Measurements from ENCODE around the gene FGR. TPM values are rescaled to one million over a fixed set of nuclear protein-coding genes. Genes with fewer than 3 reads are reported as not detected.
"Not testable (repeated sequence)": the region's sequence is repeated elsewhere in the genome, so short reads cannot be mapped to it uniquely, and the experiment has no call there.

FGR gene
- total and polyA plus RNA-seq, 2 experiments from 2014 or later, result not detected

DNA sequence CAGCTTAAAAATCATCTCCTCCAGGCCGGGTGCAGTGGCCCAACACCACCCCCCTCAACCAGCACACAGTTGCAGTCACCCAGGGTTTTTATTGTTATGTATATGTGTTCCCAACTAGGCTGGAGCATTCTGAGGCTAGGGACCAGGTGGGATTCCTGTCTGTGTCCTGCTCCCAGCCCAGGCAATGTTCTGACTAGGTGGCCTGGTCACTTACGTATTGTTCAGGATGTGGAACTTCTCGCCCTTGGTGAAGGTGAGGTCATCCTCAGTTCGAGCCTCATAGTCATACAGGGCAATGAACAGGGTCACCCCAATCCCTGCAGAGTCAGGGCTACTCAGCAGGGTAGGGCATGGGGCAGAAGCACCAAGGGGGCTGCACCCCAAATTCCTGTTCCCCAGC is 12.2 kb downstream of the FGR start:
- Histone ChIP-seq H3K4me3 (no peak overlapping the region), H3K36me3 (ENCODE audit: low read depth) (no peaks in the 10 kb centered on the region), H3K9me3 (ENCODE audit: low read depth) (no peaks in the 10 kb centered on the region), H3K27me3 (replicated peaks; ENCODE audit: insufficient read depth) (no peaks in the 10 kb centered on the region), H3K4me1 (ENCODE audit: insufficient read depth) (no peaks in the 10 kb centered on the region), H3K79me2 (ENCODE audit: insufficient read depth) (no peaks in the 10 kb centered on the region), H3K9me2 (ENCODE audit: insufficient read depth) (no peaks in the 10 kb centered on the region), H3F3A (ENCODE audit: insufficient read depth) (no peaks in the 10 kb centered on the region), H3K27ac (no peak overlapping the region), H2AFZ (no peak overlapping the region), H3K9ac (no peak overlapping the region), H4K20me1 (ENCODE audit: insufficient read depth) (no peaks in the 10 kb centered on the region), H3K4me2 (ENCODE audit: unreplicated experiment) (no peak overlapping the region)
- TF ChIP-seq EZH2 (IDR thresholded peaks at IDR 0.05; ENCODE audit: insufficient read depth, poor library complexity, severe bottlenecking), result no peak
- TF ChIP-seq EZH2phosphoT487 (IDR thresholded peaks at IDR 0.05; ENCODE audit: insufficient read depth, low read depth), result no peak
- WGBS, 2 experiments (ENCODE audit: low coverage in 1 of 2, low lambda C conversion rate in 2 of 2, missing lambda C conversion rate in 2 of 2), result 81 to 85% methylated on average over 4 of the region's 4 CpGs
- no peak for DNase-seq
- in situ Hi-C loops (cut with MboI), result loop anchor here (25.0 kb wide), 2 partner anchors 211 to 511 kb away; no protein-coding TSS in a partner anchor

DNA sequence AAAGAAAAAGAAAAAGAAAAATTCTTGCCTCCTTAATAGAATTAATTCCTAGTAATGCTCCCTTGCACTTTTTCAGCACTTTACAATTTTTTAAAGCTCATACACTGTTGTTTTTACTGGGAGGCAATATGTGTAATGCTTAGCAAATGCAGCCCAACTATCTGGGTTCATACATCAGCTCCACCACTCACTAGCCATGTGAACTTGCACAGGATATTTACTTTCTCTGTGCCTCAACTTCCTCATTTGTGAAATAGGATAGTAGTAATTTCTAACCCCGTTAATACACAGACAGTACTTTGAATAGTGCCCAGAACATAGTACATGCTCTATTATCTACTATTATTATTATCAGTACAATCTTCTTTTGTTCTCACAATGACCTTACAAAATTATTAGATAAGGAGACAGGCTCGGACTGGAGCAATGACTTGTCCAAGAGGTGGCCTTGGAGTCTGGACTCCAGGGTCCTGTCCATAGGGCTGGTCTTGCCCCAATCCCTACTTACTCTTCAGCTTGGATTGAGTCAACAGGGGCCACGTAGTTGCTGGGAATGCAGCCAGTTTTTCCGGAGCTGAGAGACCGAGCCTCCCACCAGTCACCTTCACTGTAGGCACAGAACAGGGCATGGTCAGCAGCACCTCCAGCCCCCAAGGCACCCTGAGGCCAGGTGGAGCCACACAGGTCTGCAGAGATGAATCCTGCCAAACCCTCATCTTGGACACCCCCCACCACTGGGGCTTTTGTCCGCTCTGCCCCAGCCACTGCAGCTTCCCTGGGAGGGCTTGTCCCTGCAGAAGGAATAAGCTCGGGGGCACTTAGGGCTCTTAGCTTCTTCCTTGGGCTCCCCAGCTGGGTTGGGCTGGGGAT is 13.7 kb downstream of the FGR start:
- Histone ChIP-seq H3K4me1 (ENCODE audit: insufficient read depth) (no peaks in the 10 kb centered on the region), H3K9me3 (ENCODE audit: low read depth) (no peaks in the 10 kb centered on the region), H3K27me3 (replicated peaks; ENCODE audit: insufficient read depth) (no peaks in the 10 kb centered on the region), H3K36me3 (ENCODE audit: low read depth) (no peaks in the 10 kb centered on the region), H3K27ac (no peak overlapping the region), H2AFZ (no peak overlapping the region), H3K4me3 (no peak overlapping the region), H3K9ac (no peak overlapping the region), H3F3A (ENCODE audit: insufficient read depth) (no peaks in the 10 kb centered on the region), H4K20me1 (ENCODE audit: insufficient read depth) (no peaks in the 10 kb centered on the region), H3K4me2 (ENCODE audit: unreplicated experiment) (no peak overlapping the region), H3K9me2 (ENCODE audit: insufficient read depth) (no peaks in the 10 kb centered on the region), H3K79me2 (ENCODE audit: insufficient read depth) (no peaks in the 10 kb centered on the region)
- peak; percentile 75 for DNase-seq
- in situ Hi-C loops (cut with MboI), result loop anchor here (25.0 kb wide), 2 partner anchors 209 to 509 kb away; no protein-coding TSS in a partner anchor
- TF ChIP-seq EZH2phosphoT487 (IDR thresholded peaks at IDR 0.05; ENCODE audit: insufficient read depth, low read depth) (no peak), EZH2 (IDR thresholded peaks at IDR 0.05; ENCODE audit: insufficient read depth, poor library complexity, severe bottlenecking) (no peak)
- 46 to 53% methylated on average over 7 of the region's 7 CpGs for WGBS, 2 experiments (ENCODE audit: low coverage in 1 of 2, low lambda C conversion rate in 2 of 2, missing lambda C conversion rate in 2 of 2)

DNA sequence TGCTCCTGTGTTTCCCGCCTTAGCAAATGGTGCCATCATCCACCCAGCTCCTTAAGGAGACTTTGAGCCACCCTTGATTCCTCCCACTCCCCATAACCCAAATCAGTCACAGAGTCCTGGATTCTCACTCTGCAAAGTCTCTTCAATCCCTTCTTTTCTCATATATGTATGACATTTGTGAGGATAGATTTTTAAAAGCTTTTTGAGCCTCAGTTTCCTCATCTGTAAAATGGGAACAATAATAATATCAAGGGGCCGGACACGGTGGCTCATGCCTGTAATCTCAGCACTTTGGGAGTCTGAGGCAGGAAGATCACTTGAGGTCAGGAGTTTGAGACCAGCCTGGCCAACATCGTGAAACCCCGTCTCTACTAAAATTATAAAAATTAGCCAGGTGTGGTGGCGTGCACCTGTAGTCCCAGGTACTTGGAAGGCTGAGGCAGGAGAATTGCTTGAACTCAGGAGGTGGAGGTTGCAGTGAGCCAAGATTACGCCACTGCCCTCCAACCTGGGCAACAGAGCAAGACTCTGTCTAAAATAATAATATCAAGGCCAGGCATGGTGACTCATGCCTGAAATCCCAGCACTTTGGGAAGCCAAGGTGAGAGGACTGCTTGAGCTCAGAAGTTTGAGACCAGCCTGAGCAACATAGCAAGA is 15.1 kb downstream of the FGR start:
- not testable (repeated sequence) for H3K4me2 ChIP-seq (ENCODE audit: unreplicated experiment); H3K9ac ChIP-seq; H2AFZ ChIP-seq; DNase-seq; H3K9me2 ChIP-seq (ENCODE audit: insufficient read depth); H3K4me3 ChIP-seq; H3F3A ChIP-seq (ENCODE audit: insufficient read depth); H3K79me2 ChIP-seq (ENCODE audit: insufficient read depth); H4K20me1 ChIP-seq (ENCODE audit: insufficient read depth); H3K27ac ChIP-seq; H3K27me3 ChIP-seq (replicated peaks; ENCODE audit: insufficient read depth); H3K9me3 ChIP-seq (ENCODE audit: low read depth); H3K4me1 ChIP-seq (ENCODE audit: insufficient read depth); H3K36me3 ChIP-seq (ENCODE audit: low read depth)
- WGBS, 2 experiments (ENCODE audit: low coverage in 1 of 2, low lambda C conversion rate in 2 of 2, missing lambda C conversion rate in 2 of 2), result 85 to 87% methylated on average over 7 of the region's 7 CpGs
- in situ Hi-C loops (cut with MboI), result loop anchor here (25.0 kb wide), 2 partner anchors 208 to 508 kb away; no protein-coding TSS in a partner anchor

DNA sequence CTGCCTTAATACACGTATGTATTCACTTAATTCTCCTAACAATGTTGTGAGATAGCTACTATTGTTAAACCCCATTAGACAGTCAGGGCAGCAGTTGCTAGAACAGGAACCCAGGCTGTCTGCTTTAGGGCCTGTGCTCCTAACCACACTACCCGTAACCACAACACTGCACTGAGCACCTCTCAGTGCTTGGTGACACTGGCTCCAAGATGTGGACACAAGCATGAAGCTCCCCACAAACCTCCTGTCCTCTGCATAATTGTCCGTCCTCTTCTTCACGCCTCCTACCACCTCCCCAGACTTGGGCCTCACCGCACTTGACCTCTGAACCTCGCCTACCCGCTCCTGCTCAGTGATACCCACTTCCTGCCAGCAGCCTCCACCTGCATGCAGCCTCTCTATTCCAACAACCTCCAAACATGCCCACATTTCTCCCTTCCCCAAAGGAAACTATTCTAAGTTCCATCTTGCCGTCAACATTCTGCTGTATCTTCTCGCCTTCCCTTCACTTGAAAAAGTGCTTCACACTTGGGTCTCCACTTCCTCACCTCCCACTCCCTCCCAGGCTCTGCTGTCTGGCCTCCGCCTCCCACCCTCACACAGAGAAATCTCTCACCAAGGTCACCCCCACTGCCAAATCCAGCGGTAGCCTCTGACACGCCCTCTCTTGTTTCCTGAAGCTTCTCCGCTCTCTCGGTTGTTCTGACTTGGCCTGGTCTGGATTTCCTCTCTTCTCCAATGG is 16.5 kb downstream of the FGR start:
- H3K9me3 ChIP-seq (ENCODE audit: low read depth), result no peaks in the 10 kb centered on the region
- H4K20me1 ChIP-seq (ENCODE audit: insufficient read depth), result no peaks in the 10 kb centered on the region
- no peaks in the 10 kb centered on the region for H3K9me2 ChIP-seq (ENCODE audit: insufficient read depth)
- H2AFZ ChIP-seq, result no peak overlapping the region
- WGBS, 2 experiments (ENCODE audit: low coverage in 1 of 2, low lambda C conversion rate in 2 of 2, missing lambda C conversion rate in 2 of 2), result 82 to 87% methylated on average over 14 of the region's 14 CpGs
- in situ Hi-C loops (cut with MboI), result loop anchor here (25.0 kb wide), 2 partner anchors 206 to 506 kb away; no protein-coding TSS in a partner anchor
- H3K4me1 ChIP-seq (ENCODE audit: insufficient read depth), result no peaks in the 10 kb centered on the region
- no peaks in the 10 kb centered on the region for H3F3A ChIP-seq (ENCODE audit: insufficient read depth)
- H3K4me2 ChIP-seq (ENCODE audit: unreplicated experiment), result no peak overlapping the region
- no peaks in the 10 kb centered on the region for H3K27me3 ChIP-seq (replicated peaks; ENCODE audit: insufficient read depth)
- H3K79me2 ChIP-seq (ENCODE audit: insufficient read depth), result no peaks in the 10 kb centered on the region
- H3K27ac ChIP-seq, result no peak overlapping the region
- no peak overlapping the region for H3K9ac ChIP-seq
- DNase-seq, result no peak
- H3K36me3 ChIP-seq (ENCODE audit: low read depth), result no peaks in the 10 kb centered on the region
- TF ChIP-seq EZH2 (IDR thresholded peaks at IDR 0.05; ENCODE audit: insufficient read depth, poor library complexity, severe bottlenecking) (no peak), EZH2phosphoT487 (IDR thresholded peaks at IDR 0.05; ENCODE audit: insufficient read depth, low read depth) (no peak)
- no peak overlapping the region for H3K4me3 ChIP-seq

All from GM23248 (cell line).